Activated CD8-positive, alpha-beta T cell treated with anti-CD3 and anti-CD28 coated beads for 36 hours (primary cell): ENCODE measurements around the gene ISLR. TPM values are rescaled to one million over a fixed set of nuclear protein-coding genes. Genes with fewer than 3 reads are reported as not detected.

Source experiments
- ATAC-seq: fragments of 200-7000 bp; cut with Tn5 transposase; one replicate; pipeline ENCODE4 v1.10.0; 2021; ENCODE audit warnings: mild to moderate bottlenecking, moderate library complexity
- CTCF ChIA-PET: fragments of 350-600 bp; sonication (Branson Sonifier 250); formaldehyde crosslinking; loops from one replicate; lab custom pipeline; 2021; ENCODE audit warnings: antibody characterized with exemption; lab: Charles Lee
- POLR2A ChIA-PET: fragments of 350-600 bp; sonication (Branson Sonifier 250); formaldehyde crosslinking; loops from one replicate; lab custom pipeline; 2021; ENCODE audit warnings: antibody characterized with exemption; lab: Charles Lee
- DNase-seq: peaks from one replicate; pipeline ENCODE4 v3.0.0-alpha.2; 2020
- H3K27ac Mint-ChIP-seq: one replicate; pipeline ENCODE4 v1.8.0; 2021; ENCODE audit warnings: mild to moderate bottlenecking, mixed read lengths
- H3K27me3 Mint-ChIP-seq: one replicate; pipeline ENCODE4 v1.8.0; 2021; ENCODE audit warnings: mixed read lengths
- H3K36me3 Mint-ChIP-seq: one replicate; pipeline ENCODE4 v1.8.0; 2021; ENCODE audit warnings: low read depth, mixed read lengths
- H3K4me1 Mint-ChIP-seq: one replicate; pipeline ENCODE4 v1.8.0; 2021; ENCODE audit warnings: low read depth, mixed read lengths
- H3K4me3 Mint-ChIP-seq: one replicate; pipeline ENCODE4 v1.8.0; 2021; ENCODE audit warnings: mild to moderate bottlenecking, moderate library complexity, mixed read lengths
- H3K9me3 Mint-ChIP-seq: one replicate; pipeline ENCODE4 v1.8.0; 2021; ENCODE audit warnings: mixed read lengths
- CTCF ChIP-seq: fragments of 200-600 bp; IDR thresholded peaks from one replicate; pipeline ENCODE4 v1.8.0; 2022; ENCODE audit warnings: antibody characterized with exemption, mild to moderate bottlenecking
- intact Hi-C: fragments of 100-400 bp; cut with micrococcal nuclease; formaldehyde crosslinking; loops from one replicate; pipeline ENCODE4 v1.10.0; 2022
- total RNA-seq, 2 experiments: library from RNA; stranded (reverse); gene quantifications; one replicate each; pipeline ENCODE4 v1.2.3, GENCODE V29; 2021

The ISLR gene
- total RNA-seq, 2 experiments from 2014 or later: not detected

DNA sequence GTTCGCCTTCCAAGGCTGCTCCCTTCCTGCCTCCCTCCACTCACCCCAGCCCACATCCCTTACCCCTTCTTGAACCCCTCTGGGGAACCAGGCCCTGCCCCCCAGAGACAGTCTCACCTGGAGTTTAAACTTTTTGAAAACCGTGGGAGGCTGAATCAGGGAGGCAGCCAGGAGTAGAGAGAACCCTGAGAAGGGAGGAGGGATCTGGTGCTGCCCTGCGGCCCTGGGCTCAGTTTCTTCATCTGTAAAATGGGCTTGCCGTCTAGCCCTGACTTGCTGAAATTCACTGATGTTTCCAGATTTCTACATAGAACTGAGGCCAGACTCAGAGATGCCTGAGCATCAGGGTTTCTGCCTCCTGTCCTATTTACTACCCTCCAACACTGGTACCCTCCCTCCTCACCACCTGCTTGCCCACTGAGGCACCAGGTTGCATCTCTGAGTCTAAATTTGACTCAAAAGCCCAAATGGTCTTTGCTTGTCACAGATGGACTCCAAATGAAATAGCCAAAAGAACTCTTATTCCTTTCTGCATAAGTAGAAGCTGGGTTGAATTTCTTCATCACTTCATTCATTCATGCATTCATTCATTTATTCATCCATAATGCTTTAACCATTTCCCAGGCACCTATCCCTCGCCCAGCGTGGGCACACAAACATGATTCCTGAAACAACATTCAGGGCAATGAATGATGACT, 41.0 kb downstream of the ISLR start:
- intact Hi-C loops: no loop called here
- ChIA-PET POLR2A (no interaction called here), CTCF (no interaction called here)
- H3K27me3 Mint-ChIP-seq: peaks cover 3% of the 10 kb centered on the region
- no peak overlapping the region for H3K27ac Mint-ChIP-seq
- no peak for ATAC-seq
- H3K4me1 Mint-ChIP-seq: no peaks in the 10 kb centered on the region
- no peaks in the 10 kb centered on the region for H3K36me3 Mint-ChIP-seq
- H3K4me3 Mint-ChIP-seq: no peak overlapping the region
- TF ChIP-seq CTCF: no peak
- no peak for DNase-seq
- H3K9me3 Mint-ChIP-seq: no peaks in the 10 kb centered on the region

- intact Hi-C loops: no loop called here
- Mint-ChIP-seq H3K36me3 (no peaks in the 10 kb centered on the region), H3K4me3 (no peak overlapping the region), H3K27me3 (peaks cover 7% of the 10 kb centered on the region), H3K9me3 (no peaks in the 10 kb centered on the region), H3K27ac (no peak overlapping the region), H3K4me1 (no peaks in the 10 kb centered on the region)
- ATAC-seq (no peak), DNase-seq (no peak)
- TF ChIP-seq CTCF: no peak
- ChIA-PET CTCF (interaction anchor here (1.1 to 2.3 kb wide), 2 partner anchors 92 to 106 kb away, joined by 3 to 6 read pairs; no protein-coding TSS in a partner anchor), POLR2A (interaction anchor here (0.6 kb wide), 1 partner anchor 595 kb away, joined by 3 read pairs; no protein-coding TSS in a partner anchor)
Measured at GRCh38 chr15:74215958-74216357, 42.4 kb downstream of the ISLR start.

DNA sequence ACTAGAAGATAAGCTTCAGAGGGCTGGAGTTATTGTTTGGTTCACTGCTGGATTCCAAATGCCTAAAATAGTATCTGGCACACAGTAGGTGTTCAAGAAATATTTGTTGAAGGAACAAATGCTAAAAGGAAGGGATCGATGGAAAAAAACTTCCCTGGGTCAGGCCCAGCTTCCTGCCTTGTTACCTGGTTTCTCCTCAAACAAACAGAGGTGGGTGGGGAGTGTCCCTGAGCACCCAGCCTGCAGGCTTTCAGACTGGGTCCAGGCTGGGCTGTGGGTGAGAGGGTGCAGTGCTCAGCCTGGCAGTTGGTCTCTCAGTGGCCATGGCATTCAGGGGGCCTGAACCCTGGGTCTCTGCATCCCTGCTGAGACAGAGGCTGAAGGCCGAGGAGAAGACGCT, 43.4 kb downstream of the ISLR start:
- Mint-ChIP-seq H3K36me3 (no peaks in the 10 kb centered on the region), H3K4me1 (no peaks in the 10 kb centered on the region), H3K9me3 (no peaks in the 10 kb centered on the region), H3K4me3 (no peak overlapping the region), H3K27ac (no peak overlapping the region), H3K27me3 (peaks cover 7% of the 10 kb centered on the region)
- intact Hi-C loops: no loop called here
- TF ChIP-seq CTCF: no peak
- ATAC-seq: no peak
- POLR2A ChIA-PET: no interaction called here
- CTCF ChIA-PET: interaction anchor here (1.1 to 2.3 kb wide), 2 partner anchors 91 to 105 kb away, joined by 3 to 6 read pairs; no protein-coding TSS in a partner anchor
- DNase-seq: no peak

DNA sequence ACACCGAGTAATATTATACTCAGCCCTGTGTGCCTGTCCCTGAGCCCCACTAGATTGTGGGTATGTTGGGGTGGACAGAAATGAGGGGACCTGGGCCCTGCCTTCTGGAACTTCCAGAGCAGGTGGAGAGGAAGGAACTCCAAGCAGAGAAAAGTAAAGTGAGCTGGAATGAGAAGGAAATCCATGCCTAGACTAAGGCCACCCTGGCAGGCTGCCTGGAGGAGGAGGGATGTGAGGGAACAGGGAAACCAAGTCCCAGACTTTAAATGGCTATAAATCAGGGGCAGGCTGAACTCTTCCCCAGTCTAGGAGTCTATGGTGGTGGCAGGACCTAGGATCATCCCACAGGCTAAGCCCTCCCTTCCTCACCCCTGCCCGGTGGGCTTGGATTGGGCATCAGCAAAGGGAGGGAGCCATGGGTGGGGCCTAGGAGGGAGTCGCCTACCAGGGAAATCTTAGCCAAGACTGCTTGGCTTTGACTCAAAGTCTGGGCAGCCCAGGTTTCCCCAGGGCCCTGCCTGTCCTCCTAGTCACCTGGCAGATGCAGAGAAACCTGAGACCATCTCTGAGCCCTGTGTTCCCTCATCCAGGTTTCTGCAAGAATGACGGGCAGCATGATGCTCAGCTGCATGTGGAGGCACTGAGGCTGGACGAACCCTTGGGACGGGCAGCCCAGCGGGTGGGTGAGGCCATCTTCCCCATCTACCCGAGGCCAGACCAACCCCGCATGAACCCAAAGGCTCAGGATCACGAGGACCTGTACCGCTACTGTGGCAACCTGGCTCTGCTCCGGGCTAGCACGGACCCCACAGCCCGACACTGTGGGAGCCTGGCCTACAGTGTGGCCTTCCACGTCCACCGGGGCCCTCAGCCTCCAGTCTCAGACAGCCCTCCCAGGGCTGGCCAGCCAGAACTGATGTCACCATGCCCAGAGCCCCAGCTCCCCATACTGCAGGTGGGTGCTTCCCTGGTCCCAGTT, 44.7 kb downstream of the ISLR start:
- H3K4me3 Mint-ChIP-seq: no peak overlapping the region
- no peak for DNase-seq
- CTCF ChIA-PET: no interaction called here
- no peaks in the 10 kb centered on the region for H3K9me3 Mint-ChIP-seq
- peaks cover 12% of the 10 kb centered on the region for H3K27me3 Mint-ChIP-seq
- ATAC-seq: no peak
- H3K4me1 Mint-ChIP-seq: peaks cover 5% of the 10 kb centered on the region
- no peaks in the 10 kb centered on the region for H3K36me3 Mint-ChIP-seq
- TF ChIP-seq CTCF: no peak
- intact Hi-C loops: no loop called here
- POLR2A ChIA-PET: no interaction called here
- no peak overlapping the region for H3K27ac Mint-ChIP-seq
